ENCODE results near the gene CSNK1A1. TPM values are rescaled to one million over a fixed set of nuclear protein-coding genes. Genes with fewer than 3 reads are reported as not detected.

Gene CSNK1A1
- total RNA-seq, 3 donors from 2014 or later, result 151 to 350 (median 287) TPM

GRCh38 chr5:149497357-149497756 lies 53.9 kb downstream of the CSNK1A1 start:
- no peak for TF ChIP-seq POLR2AphosphoS5 (IDR thresholded peaks at IDR 0.05)
- TF ChIP-seq CTCF (IDR thresholded peaks at IDR 0.05), result no peak
- no peak for TF ChIP-seq POLR2A (IDR thresholded peaks at IDR 0.05)
- intact Hi-C loops (cut with DNase I; ENCODE audit: low total_unique reads), result no loop called here
- Histone ChIP-seq H3K4me1 (peaks cover 0 to 13% of the 10 kb centered on the region in 2 donors), H3K36me3 (peaks cover 5% of the 10 kb centered on the region), H3K9me3 (no peaks in the 10 kb centered on the region), H3K4me3 (no peak overlapping the region), H3K27ac (peak overlapping the region; percentile 76 to 82), H3K27me3 (no peaks in the 10 kb centered on the region)
- DNase-seq (ENCODE audit: low spot score in 2 of 2), result no peak

DNA sequence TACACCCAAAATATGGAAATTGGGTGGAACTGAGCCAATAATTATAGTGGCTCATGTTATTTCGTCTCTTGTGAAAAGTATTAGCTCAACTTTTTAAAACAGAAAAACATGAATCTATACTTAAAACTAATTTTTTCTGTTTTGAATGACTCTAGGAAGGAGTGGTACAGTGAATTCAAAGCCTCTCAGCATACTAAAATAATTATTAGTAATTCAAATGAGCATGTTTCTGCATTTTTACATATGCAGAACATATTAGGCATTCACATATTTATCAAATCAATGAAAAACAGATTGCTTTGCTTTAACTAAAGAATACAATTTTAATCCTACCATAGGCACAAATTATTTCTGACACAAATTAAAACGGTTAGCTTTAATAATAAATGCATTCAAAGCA lies 54.3 kb downstream of the CSNK1A1 start:
- Histone ChIP-seq H3K27me3 (no peaks in the 10 kb centered on the region), H3K36me3 (peaks cover 5% of the 10 kb centered on the region), H3K4me1 (peaks cover 0 to 14% of the 10 kb centered on the region in 2 donors), H3K4me3 (no peak overlapping the region), H3K9me3 (no peaks in the 10 kb centered on the region), H3K27ac (peak overlapping the region; percentile 76 to 82)
- TF ChIP-seq POLR2A (IDR thresholded peaks at IDR 0.05) (no peak), POLR2AphosphoS5 (IDR thresholded peaks at IDR 0.05) (no peak), CTCF (IDR thresholded peaks at IDR 0.05) (no peak)
- intact Hi-C loops (cut with DNase I; ENCODE audit: low total_unique reads), result no loop called here
- DNase-seq (ENCODE audit: low spot score in 2 of 2), result no peak

DNA sequence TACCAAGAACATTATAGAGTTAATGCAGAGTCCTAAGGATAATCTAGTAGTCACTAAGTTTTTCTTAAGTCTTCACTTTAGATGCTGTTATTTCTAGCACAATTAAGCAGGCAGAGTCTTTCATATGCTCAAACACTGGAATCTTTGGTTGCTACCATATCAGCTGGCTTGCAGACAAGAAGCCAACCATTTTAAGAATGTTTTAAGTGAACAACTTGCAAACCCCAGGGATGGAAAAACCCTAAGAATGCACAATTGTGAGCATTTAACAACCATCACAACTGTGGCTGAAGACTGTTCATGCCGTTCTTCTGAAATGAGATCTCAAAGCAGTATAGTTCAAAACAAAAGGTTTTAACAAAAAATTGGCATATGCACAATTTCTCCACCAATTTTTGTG lies 55.1 kb downstream of the CSNK1A1 start:
- peaks cover 5% of the 10 kb centered on the region for H3K36me3 ChIP-seq
- H3K4me3 ChIP-seq, result no peak overlapping the region
- no peaks in the 10 kb centered on the region for H3K9me3 ChIP-seq
- intact Hi-C loops (cut with DNase I; ENCODE audit: low total_unique reads), result no loop called here
- peak overlapping the region in 1 of 2 donors; percentile 76 for H3K27ac ChIP-seq
- DNase-seq (ENCODE audit: low spot score in 2 of 2), result no peak
- H3K4me1 ChIP-seq, result peaks cover 0 to 14% of the 10 kb centered on the region in 2 donors
- no peaks in the 10 kb centered on the region for H3K27me3 ChIP-seq
- TF ChIP-seq CTCF (IDR thresholded peaks at IDR 0.05), result no peak
- TF ChIP-seq POLR2A (IDR thresholded peaks at IDR 0.05), result no peak
- TF ChIP-seq POLR2AphosphoS5 (IDR thresholded peaks at IDR 0.05), result no peak

DNA sequence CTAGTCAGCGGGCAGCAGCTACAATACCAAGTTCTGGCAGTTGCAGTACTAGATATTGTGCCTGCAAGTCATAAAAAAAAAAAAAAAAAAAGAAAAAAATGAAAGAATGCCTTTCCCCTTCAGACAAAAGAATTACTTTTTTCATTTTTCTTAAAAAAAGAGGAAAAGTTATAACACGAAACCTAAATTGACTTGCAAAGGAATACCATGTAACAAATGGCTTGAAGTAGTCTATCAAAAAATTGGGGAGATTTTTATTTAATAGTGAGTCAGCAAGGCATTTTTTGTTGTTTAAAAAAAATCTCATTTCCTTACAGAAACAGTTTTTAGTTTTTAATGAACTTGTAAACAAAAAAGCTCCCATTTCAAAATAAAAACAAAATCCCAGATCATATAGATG lies 55.6 kb downstream of the CSNK1A1 start:
- H3K27me3 ChIP-seq, result no peaks in the 10 kb centered on the region
- intact Hi-C loops (cut with DNase I; ENCODE audit: low total_unique reads), result no loop called here
- no peak overlapping the region for H3K4me3 ChIP-seq
- TF ChIP-seq POLR2A (IDR thresholded peaks at IDR 0.05), result no peak
- TF ChIP-seq CTCF (IDR thresholded peaks at IDR 0.05), result no peak
- no peak for TF ChIP-seq POLR2AphosphoS5 (IDR thresholded peaks at IDR 0.05)
- peaks cover 0 to 14% of the 10 kb centered on the region in 2 donors for H3K4me1 ChIP-seq
- H3K27ac ChIP-seq, result peak overlapping the region in 1 of 2 donors; percentile 76
- DNase-seq (ENCODE audit: low spot score in 2 of 2), result no peak
- H3K9me3 ChIP-seq, result no peaks in the 10 kb centered on the region
- H3K36me3 ChIP-seq, result peaks cover 1% of the 10 kb centered on the region

- no peak for TF ChIP-seq POLR2A (IDR thresholded peaks at IDR 0.05)
- no peak for TF ChIP-seq CTCF (IDR thresholded peaks at IDR 0.05)
- TF ChIP-seq POLR2AphosphoS5 (IDR thresholded peaks at IDR 0.05), result no peak
- Histone ChIP-seq H3K4me3 (no peak overlapping the region), H3K27ac (peak overlapping the region; percentile 82 to 85), H3K27me3 (no peaks in the 10 kb centered on the region), H3K36me3 (no peaks in the 10 kb centered on the region), H3K4me1 (peaks cover 0 to 23% of the 10 kb centered on the region in 2 donors), H3K9me3 (no peaks in the 10 kb centered on the region)
- no peak for DNase-seq (ENCODE audit: low spot score in 2 of 2)
- intact Hi-C loops (cut with DNase I; ENCODE audit: low total_unique reads), result loop anchor here (5.0 kb wide), 1 partner anchor 504 kb away; no protein-coding TSS in a partner anchor
Measured at GRCh38 chr5:149493316-149493715, 57.9 kb downstream of the CSNK1A1 start.
